Measurements from ENCODE around the gene CLPTM1.
"Not testable (repeated sequence)": the region's sequence is repeated elsewhere in the genome, so short reads cannot be mapped to it uniquely, and the experiment has no call there.

CLPTM1 gene

DNA sequence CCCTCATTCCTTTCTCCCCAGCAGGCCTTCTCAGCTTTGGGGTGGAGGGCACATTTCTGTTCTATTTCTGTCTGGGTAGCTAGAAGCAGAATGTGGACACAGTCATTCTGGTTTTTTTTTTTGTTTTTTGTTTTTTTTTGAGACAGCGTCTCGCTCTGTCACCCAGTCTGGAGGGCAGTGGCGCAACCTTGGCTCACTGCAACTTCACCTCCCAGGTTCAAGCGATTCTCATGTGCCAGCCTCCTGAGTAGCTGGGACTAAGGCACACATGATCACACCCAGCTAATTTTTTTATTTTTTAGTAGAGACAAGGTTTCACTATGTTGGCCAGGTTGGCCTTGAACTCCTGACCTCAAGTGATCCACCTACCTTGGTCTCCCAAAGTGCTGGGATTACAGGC is 20.3 kb downstream of the CLPTM1 start:
- DNase-seq (ENCODE audit: low read depth in 3 of 3): no peak

DNA sequence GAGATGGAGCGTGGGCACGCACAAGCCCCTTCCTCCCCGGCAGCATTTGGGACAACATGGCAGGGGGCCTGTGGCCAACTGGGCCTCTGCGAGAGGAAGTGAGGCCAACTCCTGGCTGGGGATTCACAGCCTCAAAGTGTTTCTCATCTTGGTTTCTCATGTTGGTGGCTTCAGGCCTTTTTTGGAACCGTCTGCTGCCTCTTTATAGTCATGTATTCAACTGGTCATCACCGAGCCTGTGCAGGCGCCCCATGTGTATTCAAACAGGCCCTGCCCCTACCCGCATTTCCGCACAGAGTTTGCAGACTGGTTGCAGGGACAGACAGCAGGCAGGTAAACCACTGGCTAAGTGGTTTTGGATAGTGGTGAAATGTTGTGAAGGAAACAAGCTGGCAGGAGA is 28.8 kb downstream of the CLPTM1 start:
- DNase-seq (ENCODE audit: low read depth in 3 of 3): no peak

GRCh38 chr19:44985445-44985844 is 30.3 kb downstream of the CLPTM1 start:
- no peak for DNase-seq (ENCODE audit: low read depth in 3 of 3)

DNA sequence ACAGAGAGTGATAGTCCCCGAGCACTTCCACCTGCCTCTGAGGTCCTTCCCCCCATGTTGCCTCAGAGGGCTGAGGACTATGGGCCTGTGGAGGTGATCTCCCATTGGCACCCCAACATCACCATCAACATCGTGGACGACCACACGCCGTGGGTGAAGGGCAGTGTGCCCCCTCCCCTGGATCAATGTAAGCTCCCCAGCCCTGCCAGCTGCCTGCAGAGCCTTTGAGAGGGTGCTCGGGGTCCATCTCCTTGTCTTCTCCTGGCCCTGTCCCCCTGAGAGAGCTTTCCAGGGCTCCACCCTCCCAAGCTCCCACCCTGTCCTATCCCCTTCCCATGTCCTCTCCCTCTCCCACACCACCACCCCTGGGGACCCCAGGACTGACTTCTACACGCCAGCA is 31.2 kb downstream of the CLPTM1 start:
- DNase-seq (ENCODE audit: low read depth in 3 of 3): no peak

DNA sequence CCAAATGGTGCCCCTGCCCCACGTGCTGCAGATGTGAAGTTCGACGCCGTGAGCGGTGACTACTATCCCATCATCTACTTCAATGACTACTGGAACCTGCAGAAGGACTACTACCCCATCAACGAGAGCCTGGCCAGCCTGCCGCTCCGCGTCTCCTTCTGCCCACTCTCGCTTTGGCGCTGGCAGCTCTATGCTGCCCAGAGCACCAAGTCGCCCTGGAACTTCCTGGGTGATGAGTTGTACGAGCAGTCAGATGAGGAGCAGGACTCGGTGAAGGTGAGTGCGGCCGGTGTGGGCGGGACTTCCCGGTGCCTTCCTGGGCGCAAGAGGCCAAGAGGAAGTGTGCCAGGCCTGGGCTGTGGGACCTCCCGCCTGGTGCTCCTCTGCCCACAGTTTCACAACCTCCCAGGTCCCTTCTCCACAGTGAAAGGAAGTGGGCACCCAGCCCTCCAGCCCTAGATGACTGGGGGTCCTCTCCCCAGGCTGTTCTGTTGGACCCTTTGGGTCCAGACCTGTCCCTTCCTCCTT is 32.0 kb downstream of the CLPTM1 start:
- no peak for DNase-seq (ENCODE audit: low read depth in 3 of 3)

- DNase-seq (ENCODE audit: low read depth in 3 of 3): no peak
Observed at GRCh38 chr19:44988273-44988672, 33.1 kb downstream of the CLPTM1 start.

DNA sequence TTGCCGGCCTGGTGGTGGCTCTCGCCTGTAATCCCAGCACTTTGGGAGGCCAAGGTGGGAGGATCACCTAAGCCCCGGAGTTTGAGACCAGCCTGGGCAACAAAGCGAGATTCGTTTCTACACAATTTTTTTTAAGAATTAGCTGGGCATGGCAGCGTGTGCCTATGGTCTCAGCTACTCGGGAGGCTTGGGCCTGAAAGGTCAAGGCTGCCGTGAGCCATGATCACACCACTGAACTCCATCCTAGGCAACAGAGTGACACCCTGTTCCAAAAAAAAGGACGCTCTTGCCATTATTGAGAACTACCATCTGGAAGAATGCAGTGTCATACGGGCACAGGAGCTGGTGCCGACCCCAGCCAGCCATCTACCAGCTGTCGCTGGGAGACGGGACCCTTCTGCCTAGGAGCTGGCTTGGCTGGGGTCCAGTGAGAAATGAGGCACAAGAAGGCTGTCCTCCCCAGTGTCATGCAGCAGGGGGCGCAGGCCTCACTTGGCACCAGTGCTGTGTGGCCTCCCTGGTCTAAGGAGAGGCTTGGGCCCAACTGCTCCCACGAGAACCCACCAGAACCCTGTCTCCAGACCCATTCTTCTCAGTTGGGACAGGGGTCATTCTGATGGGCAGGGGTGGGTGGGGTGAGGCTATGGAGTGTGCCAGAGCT is 33.8 kb downstream of the CLPTM1 start:
- peak; percentile 31 to 58 (median 54) for DNase-seq (ENCODE audit: low read depth in 3 of 3)

DNA sequence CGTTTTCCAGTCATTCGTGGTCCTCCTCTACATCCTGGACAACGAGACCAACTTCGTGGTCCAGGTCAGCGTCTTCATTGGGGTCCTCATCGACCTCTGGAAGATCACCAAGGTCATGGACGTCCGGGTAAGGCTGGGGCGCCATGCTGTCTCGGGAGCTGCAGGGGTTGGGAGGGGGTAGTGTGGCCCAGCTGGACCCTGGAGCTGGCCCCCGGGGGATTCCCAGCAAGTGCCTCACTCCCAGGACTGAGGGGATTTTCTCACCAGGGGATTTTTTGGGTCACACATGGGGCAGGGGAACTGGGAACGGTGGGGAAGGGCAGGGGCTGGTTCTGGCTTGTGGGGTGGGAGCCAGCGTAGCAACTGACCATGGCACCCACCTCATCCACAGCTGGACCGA is 35.3 kb downstream of the CLPTM1 start:
- no peak for DNase-seq (ENCODE audit: low read depth in 3 of 3)

GRCh38 chr19:44990966-44991365 is 35.8 kb downstream of the CLPTM1 start:
- DNase-seq (ENCODE audit: low read depth in 3 of 3): no peak

DNA sequence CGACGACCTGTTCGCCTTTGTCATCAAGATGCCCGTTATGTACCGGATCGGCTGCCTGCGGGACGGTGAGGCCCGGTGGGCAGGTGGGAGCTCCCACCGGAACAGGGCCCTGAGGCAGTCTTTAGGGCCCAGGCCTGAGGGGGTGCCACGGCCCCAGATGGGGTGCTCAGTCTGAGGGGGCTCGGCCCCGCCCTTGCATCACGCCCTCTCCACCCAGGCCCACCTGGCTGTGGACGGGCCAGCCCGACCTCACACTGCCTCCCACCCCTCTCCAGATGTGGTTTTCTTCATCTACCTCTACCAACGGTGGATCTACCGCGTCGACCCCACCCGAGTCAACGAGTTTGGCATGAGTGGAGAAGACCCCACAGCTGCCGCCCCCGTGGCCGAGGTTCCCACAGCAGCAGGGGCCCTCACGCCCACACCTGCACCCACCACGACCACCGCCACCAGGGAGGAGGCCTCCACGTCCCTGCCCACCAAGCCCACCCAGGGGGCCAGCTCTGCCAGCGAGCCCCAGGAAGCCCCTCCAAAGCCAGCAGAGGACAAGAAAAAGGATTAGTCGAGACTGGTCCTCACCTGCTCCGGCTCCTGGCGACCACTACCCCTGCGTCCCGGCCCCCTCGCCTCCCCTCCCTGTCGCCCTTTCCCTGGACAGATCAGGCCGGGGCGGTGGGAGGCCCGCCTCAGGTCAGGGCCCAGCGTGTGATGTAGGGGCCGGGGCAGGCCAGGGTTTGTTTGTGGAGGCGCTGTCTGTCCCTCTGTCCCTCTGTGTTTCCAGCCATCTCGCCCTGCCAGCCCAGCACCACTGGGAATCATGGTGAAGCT is 37.4 kb downstream of the CLPTM1 start:
- DNase-seq (ENCODE audit: low read depth in 3 of 3): no peak

DNA sequence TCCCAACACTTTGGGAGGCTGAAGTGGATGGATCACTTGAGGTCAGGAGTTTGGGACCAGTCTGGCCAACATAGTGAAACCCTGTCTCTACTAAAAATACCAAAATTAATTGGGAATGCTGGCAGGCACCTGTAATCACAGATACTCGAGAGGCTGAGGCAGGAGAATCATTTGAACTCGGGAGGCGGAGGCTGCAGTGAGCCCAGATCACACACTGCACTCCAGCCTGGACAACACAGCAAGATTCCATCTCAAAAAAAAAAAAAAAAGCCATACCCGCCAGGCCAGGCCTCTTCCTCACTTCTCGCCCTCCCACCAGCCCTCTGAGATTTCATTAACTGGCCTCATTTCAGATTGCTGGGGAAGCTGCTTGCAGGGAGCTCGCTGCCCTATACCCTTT is 38.3 kb downstream of the CLPTM1 start:
- no peak for DNase-seq (ENCODE audit: low read depth in 3 of 3)

DNA sequence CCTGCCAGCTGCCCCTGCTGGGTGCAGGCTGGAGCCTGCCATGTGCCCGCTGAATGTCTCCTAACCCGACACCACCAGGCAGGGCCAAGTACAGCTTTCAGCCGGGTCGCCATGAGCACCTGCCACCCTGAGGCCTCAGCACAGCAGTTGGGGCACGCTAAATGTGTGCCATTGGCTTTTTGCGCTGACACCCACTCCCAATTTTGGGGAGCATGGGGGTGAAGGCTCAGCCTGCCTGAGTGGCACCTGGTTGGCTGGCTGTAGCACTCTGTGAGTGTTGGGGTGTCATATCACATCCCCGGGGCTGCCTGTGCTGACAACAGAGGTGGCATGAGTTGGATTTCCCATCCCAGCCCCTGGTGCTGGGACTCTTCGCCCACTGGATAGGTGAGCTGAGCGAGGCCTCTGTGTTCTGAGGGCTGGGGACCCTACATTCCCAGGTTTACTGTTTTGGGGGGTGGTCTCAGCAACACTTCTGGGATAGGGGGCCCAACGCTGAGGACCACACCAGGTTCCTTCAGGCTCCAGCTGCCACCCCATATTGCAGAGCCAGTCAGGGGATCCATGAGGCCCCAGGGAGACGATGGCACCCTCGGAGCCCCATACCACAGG is 38.9 kb downstream of the CLPTM1 start:
- DNase-seq (ENCODE audit: low read depth in 3 of 3): no peak

- no peak for DNase-seq (ENCODE audit: low read depth in 3 of 3)
Observed at GRCh38 chr19:44998025-44998424, 42.8 kb downstream of the CLPTM1 start.

DNA sequence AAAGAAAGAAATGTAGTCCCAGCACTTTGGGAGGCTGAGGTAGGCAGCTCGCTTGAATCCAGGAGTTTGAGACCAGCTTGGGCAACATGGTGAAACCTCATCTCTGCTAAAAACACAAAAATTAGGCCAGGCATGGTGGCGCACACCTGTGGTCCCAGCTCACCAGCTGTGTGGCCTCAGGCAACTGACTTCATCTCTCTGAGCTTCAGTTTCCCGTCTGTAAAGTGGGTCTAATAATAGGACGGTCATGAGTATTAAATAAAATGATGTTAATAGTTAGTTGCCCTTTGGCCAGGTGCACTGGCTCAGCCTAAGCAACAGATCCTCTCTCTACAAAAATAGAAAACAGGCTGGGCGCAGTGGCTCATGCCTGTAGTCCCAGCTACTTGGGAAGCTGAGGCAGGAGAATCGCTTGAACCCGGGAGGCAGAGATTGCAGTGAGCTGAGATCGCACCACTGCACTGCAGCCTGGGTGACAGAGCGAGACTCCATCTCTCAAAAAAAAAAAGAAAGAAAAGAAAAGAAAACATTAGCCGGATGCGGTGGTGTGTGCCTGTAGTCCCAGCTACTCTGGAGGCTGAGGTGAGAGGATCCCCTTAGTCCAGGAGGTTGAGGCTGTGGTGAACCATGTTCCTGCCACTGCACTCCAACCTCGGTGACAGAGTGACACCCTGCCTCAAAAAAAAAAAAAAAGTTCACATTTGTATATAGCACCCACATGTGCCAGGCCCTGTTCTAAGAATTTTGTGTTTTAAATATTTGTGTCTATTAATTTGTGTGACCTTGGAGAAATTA is 44.1 kb downstream of the CLPTM1 start:
- DNase-seq (ENCODE audit: low read depth in 3 of 3): not testable (repeated sequence)

DNA sequence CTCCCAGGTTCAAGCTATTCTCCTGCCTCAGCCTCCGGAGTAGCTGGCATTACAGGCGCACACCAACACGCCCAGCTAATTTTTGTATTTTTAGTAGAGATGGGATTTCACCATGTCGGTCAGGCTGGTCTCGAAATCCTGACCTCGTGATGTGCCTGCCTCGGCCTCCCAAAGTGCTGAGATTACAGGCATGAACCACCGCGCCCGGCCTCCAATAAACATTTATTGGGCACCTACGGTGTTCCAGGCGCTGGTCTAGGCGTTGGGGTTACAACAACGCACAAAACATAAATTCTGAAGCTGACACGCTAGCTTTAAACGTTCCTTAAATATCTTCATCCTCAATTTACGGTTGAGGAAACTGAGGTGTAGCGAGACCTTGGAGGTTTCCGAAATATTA is 45.5 kb downstream of the CLPTM1 start:
- not testable (repeated sequence) for DNase-seq (ENCODE audit: low read depth in 3 of 3)

DNA sequence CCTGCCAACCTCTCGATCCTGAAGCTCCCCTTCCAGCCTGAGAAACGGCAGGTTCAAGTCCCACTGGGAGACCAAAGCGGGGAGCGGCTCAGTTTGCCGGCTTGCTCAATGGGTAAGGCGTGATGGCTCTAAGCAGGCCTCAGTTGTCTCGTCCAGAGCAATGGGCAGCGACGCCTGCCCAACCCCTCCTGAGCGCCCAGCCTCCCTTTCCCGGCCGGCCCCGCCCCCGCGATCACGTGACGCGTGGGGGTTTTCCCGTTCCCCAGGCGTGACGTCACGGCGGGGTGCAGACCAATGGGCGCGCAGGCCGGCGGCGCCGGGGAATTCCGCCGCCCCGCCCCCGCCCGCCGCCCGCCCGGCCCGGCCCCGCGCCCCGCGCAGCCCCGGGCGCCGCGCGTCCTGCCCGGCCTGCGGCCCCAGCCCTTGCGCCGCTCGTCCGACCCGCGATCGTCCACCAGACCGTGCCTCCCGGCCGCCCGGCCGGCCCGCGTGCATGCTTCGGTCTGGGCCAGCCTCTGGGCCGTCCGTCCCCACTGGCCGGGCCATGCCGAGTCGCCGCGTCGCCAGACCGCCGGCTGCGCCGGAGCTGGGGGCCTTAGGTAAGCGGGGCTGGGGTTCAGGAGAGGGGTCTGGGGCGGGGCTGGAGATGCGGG is 46.0 kb downstream of the CLPTM1 start, which contains the start of gene RELB:
RELB (plus strand) TSS at position 378 of the 653 bp plus-strand sequence; CDS start at position 494, 116 bp downstream.
- DNase-seq (ENCODE audit: low read depth in 3 of 3): peak; percentile 92 to 95 (median 94)

DNA sequence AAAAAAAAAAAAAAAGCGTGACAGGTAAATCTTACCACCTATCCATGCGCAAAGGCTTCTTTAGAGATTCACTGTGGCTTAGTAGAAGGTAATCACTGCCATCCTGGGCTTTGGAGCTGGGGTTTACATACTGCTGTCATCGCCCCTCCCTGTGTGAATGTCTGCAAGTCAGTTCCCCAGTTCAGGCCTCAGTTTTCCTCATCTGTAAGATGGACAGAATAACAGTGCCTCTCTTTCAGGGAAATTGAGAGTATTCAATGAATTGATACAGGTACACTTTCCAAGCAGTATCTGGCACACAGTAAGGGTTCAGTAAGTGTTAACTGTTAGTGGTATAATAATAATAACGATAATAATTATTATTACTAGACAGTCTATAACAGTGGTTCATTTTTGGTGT is 48.3 kb downstream of the CLPTM1 start:
- DNase-seq (ENCODE audit: low read depth in 3 of 3): no peak

- no peak for DNase-seq (ENCODE audit: low read depth in 3 of 3)
Observed at GRCh38 chr19:45005787-45006186, 50.6 kb downstream of the CLPTM1 start.

- no peak for DNase-seq (ENCODE audit: low read depth in 3 of 3)
Observed at GRCh38 chr19:45008552-45008951, 53.4 kb downstream of the CLPTM1 start.

GRCh38 chr19:45009625-45010255 is 54.6 kb downstream of the CLPTM1 start:
- no peak for DNase-seq (ENCODE audit: low read depth in 3 of 3)

DNA sequence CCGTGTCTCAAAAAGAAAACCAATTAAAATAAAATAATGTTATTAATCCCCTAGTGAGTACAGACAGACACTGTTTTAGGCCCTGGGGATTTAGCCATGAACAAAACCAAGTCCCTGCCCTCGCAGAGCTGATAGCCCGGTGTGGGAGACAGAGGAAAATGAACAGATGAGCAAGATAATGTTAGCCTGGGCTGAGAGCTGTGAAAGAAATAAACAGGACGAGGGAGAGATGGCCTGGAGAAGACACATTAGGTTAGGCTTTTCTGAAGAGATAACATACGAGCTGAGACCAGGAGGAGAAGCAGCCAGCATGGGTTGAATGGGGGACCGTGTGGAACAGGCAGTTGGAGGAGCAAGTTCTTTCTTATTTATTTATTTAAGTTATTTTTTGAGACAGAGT is 55.1 kb downstream of the CLPTM1 start:
- no peak for DNase-seq (ENCODE audit: low read depth in 3 of 3)
